ENCODE measurements around the gene PIPOX. TPM values are rescaled to one million over a fixed set of nuclear protein-coding genes. Genes with fewer than 3 reads are reported as not detected.

Gene PIPOX
- total and polyA plus RNA-seq, 4 experiments from 2014 or later = 0.29 to 3.6 (median 3.5) TPM; not detected in 1

GRCh38 chr17:29069526-29070041 is 26.6 kb downstream of the PIPOX start:
- Mint-ChIP-seq H3K4me1 (peaks cover 0 to 5% (median 3%) of the 10 kb centered on the region in 4 donors), H3K27ac (no peak overlapping the region), H3K4me3 (no peak overlapping the region), H3K27me3 (no peaks in the 10 kb centered on the region), H3K36me3 (peaks cover 0 to 6% of the 10 kb centered on the region in 2 donors), H3K9me3 (no peaks in the 10 kb centered on the region)
- ChIA-PET CTCF (ENCODE audit: partially characterized antibody) (interaction anchor here (1.4 kb wide), 1 partner anchor 48 kb away, joined by 3 read pairs; no protein-coding TSS in a partner anchor), POLR2A (ENCODE audit: partially characterized antibody) (no interaction called here)
- no peaks in the 10 kb centered on the region for H3K36me3 ChIP-seq (ENCODE audit: insufficient read depth, low read length)
- no peaks in the 10 kb centered on the region for H3K9me3 ChIP-seq (ENCODE audit: control insufficient read depth in 1 of 2, low read length in 2 of 2)
- no peaks in the 10 kb centered on the region for H3K27me3 ChIP-seq (ENCODE audit: insufficient read depth, low read length)
- no peak for DNase-seq
- no peaks in the 10 kb centered on the region for H3K4me1 ChIP-seq (ENCODE audit: insufficient read depth, low read length)
- no peak overlapping the region for H3K4me3 ChIP-seq (ENCODE audit: low read length in 2 of 2)
- intact Hi-C loops (cut with micrococcal nuclease) = no loop called here
- H3K27ac ChIP-seq (ENCODE audit: low read depth, low read length) = no peak overlapping the region

GRCh38 chr17:29070308-29070707 is 27.4 kb downstream of the PIPOX start:
- Mint-ChIP-seq H3K9me3 (no peaks in the 10 kb centered on the region), H3K27ac (peak overlapping the region in 1 of 7 donors; percentile 65), H3K36me3 (peaks cover 0 to 6% of the 10 kb centered on the region in 2 donors), H3K4me3 (no peak overlapping the region), H3K4me1 (peaks cover 0 to 5% (median 3%) of the 10 kb centered on the region in 4 donors), H3K27me3 (no peaks in the 10 kb centered on the region)
- no peak overlapping the region for H3K27ac ChIP-seq (ENCODE audit: low read depth, low read length)
- H3K9me3 ChIP-seq (ENCODE audit: control insufficient read depth in 1 of 2, low read length in 2 of 2) = no peaks in the 10 kb centered on the region
- intact Hi-C loops (cut with micrococcal nuclease) = no loop called here
- H3K4me1 ChIP-seq (ENCODE audit: insufficient read depth, low read length) = no peaks in the 10 kb centered on the region
- H3K4me3 ChIP-seq (ENCODE audit: low read length in 2 of 2) = no peak overlapping the region
- no peaks in the 10 kb centered on the region for H3K36me3 ChIP-seq (ENCODE audit: insufficient read depth, low read length)
- no peak for DNase-seq
- no peaks in the 10 kb centered on the region for H3K27me3 ChIP-seq (ENCODE audit: insufficient read depth, low read length)
- CTCF ChIA-PET (ENCODE audit: partially characterized antibody) = interaction anchor here (1.4 kb wide), 1 partner anchor 47 kb away, joined by 3 read pairs; no protein-coding TSS in a partner anchor
- POLR2A ChIA-PET (ENCODE audit: partially characterized antibody) = no interaction called here

GRCh38 chr17:29070781-29071180 is 27.8 kb downstream of the PIPOX start:
- ChIA-PET POLR2A (ENCODE audit: partially characterized antibody) (no interaction called here), CTCF (ENCODE audit: partially characterized antibody) (interaction anchor here (1.4 kb wide), 1 partner anchor 46 kb away, joined by 3 read pairs; no protein-coding TSS in a partner anchor)
- Mint-ChIP-seq H3K9me3 (no peaks in the 10 kb centered on the region), H3K27me3 (no peaks in the 10 kb centered on the region), H3K27ac (no peak overlapping the region), H3K36me3 (peaks cover 0 to 8% of the 10 kb centered on the region in 2 donors), H3K4me3 (no peak overlapping the region), H3K4me1 (peaks cover 0 to 5% (median 3%) of the 10 kb centered on the region in 4 donors)
- H3K4me1 ChIP-seq (ENCODE audit: insufficient read depth, low read length) = no peaks in the 10 kb centered on the region
- H3K4me3 ChIP-seq (ENCODE audit: low read length in 2 of 2) = no peak overlapping the region
- no peaks in the 10 kb centered on the region for H3K9me3 ChIP-seq (ENCODE audit: control insufficient read depth in 1 of 2, low read length in 2 of 2)
- intact Hi-C loops (cut with micrococcal nuclease) = no loop called here
- no peak for DNase-seq
- H3K36me3 ChIP-seq (ENCODE audit: insufficient read depth, low read length) = no peaks in the 10 kb centered on the region
- H3K27me3 ChIP-seq (ENCODE audit: insufficient read depth, low read length) = no peaks in the 10 kb centered on the region
- no peak overlapping the region for H3K27ac ChIP-seq (ENCODE audit: low read depth, low read length)

GRCh38 chr17:29071303-29071702 is 28.4 kb downstream of the PIPOX start:
- DNase-seq = no peak
- H3K9me3 ChIP-seq (ENCODE audit: control insufficient read depth in 1 of 2, low read length in 2 of 2) = no peaks in the 10 kb centered on the region
- no peaks in the 10 kb centered on the region for H3K36me3 ChIP-seq (ENCODE audit: insufficient read depth, low read length)
- no peaks in the 10 kb centered on the region for H3K4me1 ChIP-seq (ENCODE audit: insufficient read depth, low read length)
- no peak overlapping the region for H3K4me3 ChIP-seq (ENCODE audit: low read length in 2 of 2)
- ChIA-PET CTCF (ENCODE audit: partially characterized antibody) (interaction anchor here (0.7 to 1.6 kb wide), 2 partner anchors 11 to 41 kb away, joined by 4 read pairs; no protein-coding TSS in a partner anchor), POLR2A (ENCODE audit: partially characterized antibody) (no interaction called here)
- H3K36me3 Mint-ChIP-seq = peaks cover 0 to 13% of the 10 kb centered on the region in 2 donors
- H3K27me3 ChIP-seq (ENCODE audit: insufficient read depth, low read length) = no peaks in the 10 kb centered on the region
- H3K4me1 Mint-ChIP-seq = peaks cover 0 to 5% (median 3%) of the 10 kb centered on the region in 4 donors
- no peaks in the 10 kb centered on the region for H3K27me3 Mint-ChIP-seq
- H3K27ac ChIP-seq (ENCODE audit: low read depth, low read length) = no peak overlapping the region
- peak overlapping the region in 1 of 7 donors; percentile 49 for H3K27ac Mint-ChIP-seq
- no peak overlapping the region for H3K4me3 Mint-ChIP-seq
- intact Hi-C loops (cut with micrococcal nuclease) = no loop called here
- no peaks in the 10 kb centered on the region for H3K9me3 Mint-ChIP-seq

GRCh38 chr17:29073045-29073444 is 30.1 kb downstream of the PIPOX start:
- Mint-ChIP-seq H3K9me3 (no peaks in the 10 kb centered on the region), H3K4me3 (no peak overlapping the region), H3K4me1 (peaks cover 0 to 5% (median 3%) of the 10 kb centered on the region in 4 donors), H3K36me3 (peaks cover 0 to 23% of the 10 kb centered on the region in 2 donors), H3K27me3 (no peaks in the 10 kb centered on the region), H3K27ac (peak overlapping the region in 3 of 7 donors; percentile 28 to 72 (median 63))
- no peak overlapping the region for H3K27ac ChIP-seq (ENCODE audit: low read depth, low read length)
- H3K4me3 ChIP-seq (ENCODE audit: low read length in 2 of 2) = no peak overlapping the region
- CTCF ChIA-PET (ENCODE audit: partially characterized antibody) = interaction anchor here (1.2 to 1.8 kb wide), 3 partner anchors 39 to 107 kb away, joined by 4 to 7 read pairs (median 4); no protein-coding TSS in a partner anchor
- no peaks in the 10 kb centered on the region for H3K4me1 ChIP-seq (ENCODE audit: insufficient read depth, low read length)
- DNase-seq = no peak
- no peaks in the 10 kb centered on the region for H3K9me3 ChIP-seq (ENCODE audit: control insufficient read depth in 1 of 2, low read length in 2 of 2)
- POLR2A ChIA-PET (ENCODE audit: partially characterized antibody) = no interaction called here
- intact Hi-C loops (cut with micrococcal nuclease) = no loop called here
- H3K27me3 ChIP-seq (ENCODE audit: insufficient read depth, low read length) = no peaks in the 10 kb centered on the region
- H3K36me3 ChIP-seq (ENCODE audit: insufficient read depth, low read length) = no peaks in the 10 kb centered on the region

- ChIA-PET CTCF (ENCODE audit: partially characterized antibody) (interaction anchor here (1.2 to 1.8 kb wide), 2 partner anchors 43 to 108 kb away, joined by 4 to 7 read pairs; no protein-coding TSS in a partner anchor), POLR2A (ENCODE audit: partially characterized antibody) (no interaction called here)
- H3K4me3 Mint-ChIP-seq = no peak overlapping the region
- H3K27me3 Mint-ChIP-seq = no peaks in the 10 kb centered on the region
- H3K36me3 Mint-ChIP-seq = peaks cover 3 to 26% of the 10 kb centered on the region in 2 donors
- no peak overlapping the region for H3K27ac ChIP-seq (ENCODE audit: low read depth, low read length)
- DNase-seq = no peak
- H3K27me3 ChIP-seq (ENCODE audit: insufficient read depth, low read length) = no peaks in the 10 kb centered on the region
- intact Hi-C loops (cut with micrococcal nuclease) = no loop called here
- H3K36me3 ChIP-seq (ENCODE audit: insufficient read depth, low read length) = no peaks in the 10 kb centered on the region
- peak overlapping the region in 3 of 7 donors; percentile 18 to 63 (median 23) for H3K27ac Mint-ChIP-seq
- peaks cover 0 to 5% (median 3%) of the 10 kb centered on the region in 4 donors for H3K4me1 Mint-ChIP-seq
- no peak overlapping the region for H3K4me3 ChIP-seq (ENCODE audit: low read length in 2 of 2)
- no peaks in the 10 kb centered on the region for H3K4me1 ChIP-seq (ENCODE audit: insufficient read depth, low read length)
- no peaks in the 10 kb centered on the region for H3K9me3 ChIP-seq (ENCODE audit: control insufficient read depth in 1 of 2, low read length in 2 of 2)
- no peaks in the 10 kb centered on the region for H3K9me3 Mint-ChIP-seq
Measured at GRCh38 chr17:29073520-29073919, 30.6 kb downstream of the PIPOX start.

- H3K4me3 ChIP-seq (ENCODE audit: low read length in 2 of 2) = no peak overlapping the region
- DNase-seq = no peak
- Mint-ChIP-seq H3K27me3 (no peaks in the 10 kb centered on the region), H3K27ac (peak overlapping the region in 1 of 7 donors; percentile 29), H3K4me3 (no peak overlapping the region), H3K36me3 (peaks cover 4 to 34% of the 10 kb centered on the region in 2 donors), H3K4me1 (peaks cover 0 to 5% (median 3%) of the 10 kb centered on the region in 4 donors), H3K9me3 (no peaks in the 10 kb centered on the region)
- peaks cover 6% of the 10 kb centered on the region for H3K36me3 ChIP-seq (ENCODE audit: insufficient read depth, low read length)
- CTCF ChIA-PET (ENCODE audit: partially characterized antibody) = interaction anchor here (1.8 kb wide), 1 partner anchor 42 kb away, joined by 7 read pairs; no protein-coding TSS in a partner anchor
- H3K9me3 ChIP-seq (ENCODE audit: control insufficient read depth in 1 of 2, low read length in 2 of 2) = no peaks in the 10 kb centered on the region
- H3K27me3 ChIP-seq (ENCODE audit: insufficient read depth, low read length) = no peaks in the 10 kb centered on the region
- H3K27ac ChIP-seq (ENCODE audit: low read depth, low read length) = no peak overlapping the region
- intact Hi-C loops (cut with micrococcal nuclease) = no loop called here
- no peaks in the 10 kb centered on the region for H3K4me1 ChIP-seq (ENCODE audit: insufficient read depth, low read length)
- POLR2A ChIA-PET (ENCODE audit: partially characterized antibody) = no interaction called here
Measured at GRCh38 chr17:29074488-29074887, 31.5 kb downstream of the PIPOX start.

All from CD4-positive, alpha-beta memory T cell (primary cell).